ENCODE measurements around the gene SFRP2. TPM values are rescaled to one million over a fixed set of nuclear protein-coding genes. Genes with fewer than 3 reads are reported as not detected.

SFRP2 gene
- total RNA-seq, 4 donors from 2014 or later: 0.59 to 0.86 (median 0.83) TPM; not detected in 1

- TF ChIP-seq CTCF (IDR thresholded peaks at IDR 0.05 in 4 of 5, conservative IDR thresholded peaks at IDR 0.05 in 1 of 5) (no peak), POLR2A (IDR thresholded peaks at IDR 0.05) (no peak)
- intact Hi-C loops (cut with DNase I; ENCODE audit: low total_unique reads) (no loop called here), in situ Hi-C loops (cut with MboI; ENCODE audit: low sequenced_read_pairs in 4 of 4) (loop anchor here in 1 of 4 donors (25.0 kb wide), 1 partner anchor 536 kb away; no protein-coding TSS in a partner anchor)
- H3K36me3 ChIP-seq: no peaks in the 10 kb centered on the region
- no peaks in the 10 kb centered on the region for H3K4me1 ChIP-seq
- ATAC-seq (no peak), DNase-seq (no peak)
- no peak overlapping the region for H3K4me3 ChIP-seq
- no peaks in the 10 kb centered on the region for H3K9me3 ChIP-seq
- H3K27ac ChIP-seq: no peak overlapping the region
- H3K27me3 ChIP-seq: peaks cover 0 to 4% (median 0%) of the 10 kb centered on the region in 3 donors
These were observed 12.3 kb downstream of the SFRP2 start for GRCh38 chr4:153776601-153777000.

GRCh38 chr4:153773236-153773690 is 15.6 kb downstream of the SFRP2 start:
- intact Hi-C loops (cut with DNase I; ENCODE audit: low total_unique reads): no loop called here
- H3K27ac ChIP-seq: no peak overlapping the region
- H3K9me3 ChIP-seq: no peaks in the 10 kb centered on the region
- DNase-seq (no peak), ATAC-seq (no peak)
- no peaks in the 10 kb centered on the region for H3K4me1 ChIP-seq
- in situ Hi-C loops (cut with MboI; ENCODE audit: low sequenced_read_pairs in 4 of 4): no loop called here
- no peaks in the 10 kb centered on the region for H3K27me3 ChIP-seq
- no peak overlapping the region for H3K4me3 ChIP-seq
- TF ChIP-seq POLR2A (IDR thresholded peaks at IDR 0.05) (no peak), CTCF (IDR thresholded peaks at IDR 0.05 in 4 of 5, conservative IDR thresholded peaks at IDR 0.05 in 1 of 5) (no peak)
- H3K36me3 ChIP-seq: no peaks in the 10 kb centered on the region

GRCh38 chr4:153771046-153771445 is 17.8 kb downstream of the SFRP2 start:
- Histone ChIP-seq H3K4me1 (no peaks in the 10 kb centered on the region), H3K27ac (no peak overlapping the region), H3K9me3 (no peaks in the 10 kb centered on the region), H3K4me3 (no peak overlapping the region), H3K36me3 (no peaks in the 10 kb centered on the region), H3K27me3 (no peaks in the 10 kb centered on the region)
- ATAC-seq (no peak), DNase-seq (no peak)
- intact Hi-C loops (cut with DNase I; ENCODE audit: low total_unique reads): no loop called here
- in situ Hi-C loops (cut with MboI; ENCODE audit: low sequenced_read_pairs in 4 of 4): no loop called here
- TF ChIP-seq CTCF (IDR thresholded peaks at IDR 0.05 in 4 of 5, conservative IDR thresholded peaks at IDR 0.05 in 1 of 5) (no peak), POLR2A (IDR thresholded peaks at IDR 0.05) (no peak)

GRCh38 chr4:153766758-153767157 is 22.1 kb downstream of the SFRP2 start:
- intact Hi-C loops (cut with DNase I; ENCODE audit: low total_unique reads): no loop called here
- H3K4me1 ChIP-seq: no peaks in the 10 kb centered on the region
- H3K27me3 ChIP-seq: peaks cover 0 to under 1% (median 0%) of the 10 kb centered on the region in 3 donors
- no peaks in the 10 kb centered on the region for H3K36me3 ChIP-seq
- DNase-seq (no peak), ATAC-seq (no peak)
- in situ Hi-C loops (cut with MboI; ENCODE audit: low sequenced_read_pairs in 4 of 4): no loop called here
- no peak overlapping the region for H3K27ac ChIP-seq
- H3K9me3 ChIP-seq: no peaks in the 10 kb centered on the region
- TF ChIP-seq CTCF (IDR thresholded peaks at IDR 0.05 in 4 of 5, conservative IDR thresholded peaks at IDR 0.05 in 1 of 5) (no peak), POLR2A (IDR thresholded peaks at IDR 0.05) (no peak)
- H3K4me3 ChIP-seq: no peak overlapping the region

GRCh38 chr4:153765894-153766293 is 23.0 kb downstream of the SFRP2 start:
- in situ Hi-C loops (cut with MboI; ENCODE audit: low sequenced_read_pairs in 4 of 4) (no loop called here), intact Hi-C loops (cut with DNase I; ENCODE audit: low total_unique reads) (no loop called here)
- Histone ChIP-seq H3K27ac (no peak overlapping the region), H3K27me3 (peaks cover 0 to 4% (median 0%) of the 10 kb centered on the region in 3 donors), H3K4me1 (no peaks in the 10 kb centered on the region), H3K9me3 (no peaks in the 10 kb centered on the region), H3K36me3 (no peaks in the 10 kb centered on the region), H3K4me3 (no peak overlapping the region)
- TF ChIP-seq CTCF (IDR thresholded peaks at IDR 0.05 in 4 of 5, conservative IDR thresholded peaks at IDR 0.05 in 1 of 5) (no peak), POLR2A (IDR thresholded peaks at IDR 0.05) (no peak)
- ATAC-seq (no peak), DNase-seq (no peak)
